ENCODE results near the gene CCNL2. TPM values are rescaled to one million over a fixed set of nuclear protein-coding genes. Genes with fewer than 3 reads are reported as not detected.

Gene CCNL2
- total and polyA plus RNA-seq, 2 of the 13 experiments (the other 11 are each of a cell fraction or from before 2014, with no cell fraction given), result 105 to 340 TPM

- TF ChIP-seq NR0B2 (CRISPR knock-in tag; IDR thresholded peaks at IDR 0.05), result peak; percentile 78; the same call in 1 of the 2 replicates
- TF ChIP-seq DMAP1 (CRISPR knock-in tag; IDR thresholded peaks at IDR 0.05), result peak; percentile 83
- TF ChIP-seq NKX3-1 (CRISPR knock-in tag; IDR thresholded peaks at IDR 0.05), result no peak
- TF ChIP-seq ZNF34 (CRISPR knock-in tag; IDR thresholded peaks at IDR 0.05; ENCODE audit: borderline replicate concordance), result peak; percentile 78; the same call in 1 of the 2 replicates
- TF ChIP-seq ZNF317 (CRISPR knock-in tag; IDR thresholded peaks at IDR 0.05), result no peak
- TF ChIP-seq TRIM22 (IDR thresholded peaks at IDR 0.05), result no peak
- no peak for TF ChIP-seq CREBL2 (CRISPR knock-in tag; IDR thresholded peaks at IDR 0.05; ENCODE audit: borderline replicate concordance)
- TF ChIP-seq JUNB (CRISPR knock-in tag; IDR thresholded peaks at IDR 0.05; ENCODE audit: borderline replicate concordance), result no peak
- peak; percentile 66; the same call in 1 of the 2 replicates for TF ChIP-seq MTERF4 (CRISPR knock-in tag; IDR thresholded peaks at IDR 0.05)
- TF ChIP-seq DZIP1 (CRISPR knock-in tag; IDR thresholded peaks at IDR 0.05), result 0 out of 2 replicates have a peak, but pooled peaks have one; percentile 47
- TF ChIP-seq ZNF101 (CRISPR knock-in tag; IDR thresholded peaks at IDR 0.05; ENCODE audit: borderline replicate concordance, low read depth), result 0 out of 2 replicates have a peak, but pooled peaks have one; percentile 61
- TF ChIP-seq GABPB1 (CRISPR knock-in tag; IDR thresholded peaks at IDR 0.05), result peak; percentile 63
- TF ChIP-seq PAX8 (CRISPR knock-in tag; IDR thresholded peaks at IDR 0.05; ENCODE audit: borderline replicate concordance), result 0 out of 2 replicates have a peak, but pooled peaks have one; percentile 55
- TF ChIP-seq ZNF616 (CRISPR knock-in tag; IDR thresholded peaks at IDR 0.05; ENCODE audit: low read depth), result peak; percentile 16; the same call in 1 of the 2 replicates
- TF ChIP-seq KLF12 (CRISPR knock-in tag; IDR thresholded peaks at IDR 0.05; ENCODE audit: borderline replicate concordance), result no peak
- TF ChIP-seq POLR2G (IDR thresholded peaks at IDR 0.05; ENCODE audit: low read depth, low read length), result peak; percentile 67
- TF ChIP-seq NR2C2 (CRISPR knock-in tag; IDR thresholded peaks at IDR 0.05; ENCODE audit: borderline replicate concordance), result 0 out of 2 replicates have a peak, but pooled peaks have one; percentile 29
- TF ChIP-seq NRL (CRISPR knock-in tag; IDR thresholded peaks at IDR 0.05; ENCODE audit: borderline replicate concordance), result no peak
- TF ChIP-seq ZNF713 (CRISPR knock-in tag; IDR thresholded peaks at IDR 0.05), result no peak
- TF ChIP-seq PATZ1 (CRISPR knock-in tag; IDR thresholded peaks at IDR 0.05), result peak; percentile 96
- 0 out of 2 replicates have a peak, but pooled peaks have one; percentile 52 for TF ChIP-seq ZNF605 (CRISPR knock-in tag; IDR thresholded peaks at IDR 0.05)
Observed at GRCh38 chr1:1347663-1348419, 51.3 kb downstream of the CCNL2 start (continued).
